Gastrocnemius medialis (tissue), 4 donors: ENCODE data around the gene TRIM43B.
"Not testable (repeated sequence)": the region's sequence is repeated elsewhere in the genome, so short reads cannot be mapped to it uniquely, and the experiment has no call there.

ENCODE experiments used
- CTCF ChIP-seq, 5 experiments: fragments of 450-650 bp in 3 of 5; fragments of 200-600 bp in 2 of 5; sonication (generic) in 2 of 5; IDR thresholded peaks in 4 of 5; conservative IDR thresholded peaks in 1 of 5; 1 replicate in 4 of 5; 2 replicates in 1 of 5; pipeline ENCODE4 v1.5.1; 2016 to 2019; ENCODE audit warnings: antibody characterized with exemption in 5 of 5, mild to moderate bottlenecking in 3 of 5, moderate library complexity in 3 of 5
- POLR2A ChIP-seq, 2 donors: fragments of 450-650 bp; IDR thresholded peaks; one replicate each; pipeline ENCODE4 v1.6.1; 2017; ENCODE audit warnings: antibody characterized with exemption in 2 of 2, mild to moderate bottlenecking in 2 of 2, moderate library complexity in 2 of 2

- TF ChIP-seq CTCF (IDR thresholded peaks at IDR 0.05 in 4 of 5, conservative IDR thresholded peaks at IDR 0.05 in 1 of 5); POLR2A (IDR thresholded peaks at IDR 0.05): not testable (repeated sequence)
Measured at GRCh38 chr2:95467984-95468383, 16.6 kb downstream of the TRIM43B start.
